HFF-Myc (cell line): ENCODE data around the gene STX16.

Experiments used
- DNase-seq: peaks from one replicate; pipeline ENCODE4 v3.0.0-alpha.2; 2011; ENCODE audit warnings: low read depth; ENCODE audit errors: extremely low read depth
- H3K4me3 ChIP-seq: replicated peaks from 2 replicates; pipeline ENCODE4 v1.5.1; 2011; ENCODE audit warnings: low read depth, mild to moderate bottlenecking, control low read depth, low read length
- TF ChIP-seq, protein P1 (sequence below): IDR thresholded peaks from 2 replicates; pipeline ENCODE4 v1.5.1; 2012; ENCODE audit warnings: mild to moderate bottlenecking, low read depth, low read length, control low read depth; ENCODE audit errors: missing control alignments

STX16 gene

DNA sequence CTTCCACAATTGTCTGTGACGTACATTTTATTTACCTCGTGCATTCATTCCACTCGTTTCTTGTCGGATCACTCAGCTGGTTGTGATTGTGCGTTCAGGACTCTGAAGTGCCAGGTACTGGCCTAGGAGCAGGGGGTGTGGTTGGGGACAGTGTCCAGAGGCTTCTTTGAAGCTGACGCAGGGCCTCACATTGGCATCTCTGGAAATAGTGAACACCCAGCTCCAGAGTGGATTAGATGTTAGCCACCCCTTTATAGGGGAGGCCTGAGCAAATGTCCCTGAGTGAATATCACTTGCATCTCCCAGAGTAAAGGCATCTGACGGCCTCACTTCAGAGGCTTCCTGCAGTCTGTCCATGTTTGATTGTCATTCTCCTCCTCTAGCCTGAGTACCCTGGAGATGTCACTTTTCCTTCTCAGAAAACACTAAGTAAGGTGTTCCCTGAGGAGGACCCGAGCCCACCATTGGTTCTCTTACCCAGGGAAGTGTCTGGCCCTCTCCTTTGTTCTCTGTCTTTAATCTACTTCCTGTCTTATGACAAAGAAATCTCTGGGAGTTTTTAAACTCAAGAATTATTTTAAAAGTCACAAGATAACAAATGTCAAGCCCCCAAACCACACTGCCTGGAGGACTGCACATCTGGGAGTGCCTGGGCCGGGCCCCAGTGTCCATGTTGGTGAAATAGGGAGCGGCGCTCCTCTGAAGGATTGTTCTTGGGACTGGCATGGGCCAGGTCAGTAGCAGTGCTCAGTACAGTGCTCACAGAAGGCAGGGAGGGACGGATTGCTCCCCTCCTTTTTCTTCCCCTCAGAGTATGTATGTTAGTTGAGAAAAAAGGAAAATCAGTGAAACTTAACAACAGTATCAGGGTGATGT is 10.8 kb downstream of the STX16 start:
- H3K4me3 ChIP-seq: no peak overlapping the region
- TF ChIP-seq, protein P1, sequence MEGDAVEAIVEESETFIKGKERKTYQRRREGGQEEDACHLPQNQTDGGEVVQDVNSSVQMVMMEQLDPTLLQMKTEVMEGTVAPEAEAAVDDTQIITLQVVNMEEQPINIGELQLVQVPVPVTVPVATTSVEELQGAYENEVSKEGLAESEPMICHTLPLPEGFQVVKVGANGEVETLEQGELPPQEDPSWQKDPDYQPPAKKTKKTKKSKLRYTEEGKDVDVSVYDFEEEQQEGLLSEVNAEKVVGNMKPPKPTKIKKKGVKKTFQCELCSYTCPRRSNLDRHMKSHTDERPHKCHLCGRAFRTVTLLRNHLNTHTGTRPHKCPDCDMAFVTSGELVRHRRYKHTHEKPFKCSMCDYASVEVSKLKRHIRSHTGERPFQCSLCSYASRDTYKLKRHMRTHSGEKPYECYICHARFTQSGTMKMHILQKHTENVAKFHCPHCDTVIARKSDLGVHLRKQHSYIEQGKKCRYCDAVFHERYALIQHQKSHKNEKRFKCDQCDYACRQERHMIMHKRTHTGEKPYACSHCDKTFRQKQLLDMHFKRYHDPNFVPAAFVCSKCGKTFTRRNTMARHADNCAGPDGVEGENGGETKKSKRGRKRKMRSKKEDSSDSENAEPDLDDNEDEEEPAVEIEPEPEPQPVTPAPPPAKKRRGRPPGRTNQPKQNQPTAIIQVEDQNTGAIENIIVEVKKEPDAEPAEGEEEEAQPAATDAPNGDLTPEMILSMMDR: no peak
- DNase-seq: no peak

DNA sequence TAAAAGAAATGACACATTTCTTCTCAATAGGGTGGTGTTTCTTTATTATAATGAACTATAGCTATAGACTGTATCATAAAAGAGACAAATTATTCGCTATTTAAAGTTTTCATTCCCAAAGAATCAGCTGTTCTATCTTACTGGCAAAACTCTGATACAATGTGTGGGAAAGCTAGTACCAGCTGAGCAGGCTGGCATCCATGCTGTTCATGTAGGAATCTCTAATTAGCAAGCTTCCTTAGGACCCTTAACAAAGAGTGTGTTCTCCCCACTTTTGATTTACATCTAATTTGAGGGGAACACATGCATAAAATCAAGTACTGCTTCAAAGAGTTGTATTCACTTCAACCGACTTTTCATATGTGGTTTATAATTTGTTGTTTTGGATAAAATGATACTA is 13.2 kb downstream of the STX16 start:
- DNase-seq: no peak
- H3K4me3 ChIP-seq: no peak overlapping the region
- TF ChIP-seq, protein P1: no peak

DNA sequence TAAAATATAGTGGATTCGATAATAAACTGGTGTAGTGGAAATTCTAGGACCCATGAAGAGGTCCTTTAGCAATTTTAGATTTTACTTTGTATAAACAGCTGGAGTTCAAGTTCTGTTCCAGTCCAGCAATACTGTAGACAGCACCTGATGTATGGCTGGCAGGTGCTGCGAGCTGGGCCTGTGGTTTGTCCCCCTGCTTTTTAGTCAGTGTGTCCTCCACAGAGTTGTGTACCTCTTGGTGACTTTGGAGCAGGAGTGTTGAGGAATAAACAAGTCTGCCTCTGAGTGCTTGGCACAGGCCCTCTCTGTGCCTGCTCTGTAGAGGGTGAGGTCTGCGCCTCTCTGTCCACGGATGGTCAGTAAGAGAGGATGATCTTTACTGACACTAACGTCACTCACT is 13.8 kb downstream of the STX16 start:
- no peak for DNase-seq
- TF ChIP-seq, protein P1: no peak
- H3K4me3 ChIP-seq: no peak overlapping the region

DNA sequence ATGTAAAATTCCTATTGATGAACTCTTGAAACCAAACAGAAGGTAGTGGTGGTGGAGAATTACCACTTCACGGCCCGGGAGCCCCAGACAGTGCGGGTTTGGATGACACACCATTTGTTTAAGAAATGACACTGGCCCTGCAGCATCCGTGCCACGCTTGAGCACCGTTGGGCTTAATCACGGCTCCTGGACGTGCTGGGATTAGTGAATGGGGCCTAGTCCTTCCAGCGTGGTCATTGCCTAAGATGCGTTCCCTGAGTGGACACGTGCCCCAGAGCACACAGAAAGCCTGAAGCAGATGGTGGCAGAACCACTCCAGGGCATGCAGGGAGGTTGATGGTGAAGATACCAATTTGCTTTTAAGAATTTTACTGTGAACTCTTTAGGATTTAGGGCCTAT is 14.5 kb downstream of the STX16 start:
- no peak for DNase-seq
- TF ChIP-seq, protein P1: no peak
- no peak overlapping the region for H3K4me3 ChIP-seq

DNA sequence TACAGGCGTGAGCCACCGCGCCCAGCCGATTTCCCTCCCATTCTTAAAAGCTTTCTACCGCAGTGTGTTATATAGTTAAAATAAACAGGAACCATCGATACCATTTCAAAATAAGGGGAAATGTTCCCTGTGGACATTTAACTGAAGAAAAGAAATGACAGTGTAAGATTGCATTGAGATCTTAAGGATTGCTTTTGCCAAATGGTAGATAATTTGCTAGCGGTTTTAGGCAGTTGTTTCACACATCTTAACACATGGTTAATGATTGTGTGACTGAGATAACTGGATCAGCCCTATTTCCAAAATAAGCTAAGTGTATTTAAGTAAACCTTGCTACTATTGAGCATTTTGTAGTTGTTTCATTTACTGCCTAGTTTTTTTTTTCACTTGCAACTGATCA is 15.6 kb downstream of the STX16 start:
- no peak overlapping the region for H3K4me3 ChIP-seq
- no peak for DNase-seq
- TF ChIP-seq, protein P1: no peak

DNA sequence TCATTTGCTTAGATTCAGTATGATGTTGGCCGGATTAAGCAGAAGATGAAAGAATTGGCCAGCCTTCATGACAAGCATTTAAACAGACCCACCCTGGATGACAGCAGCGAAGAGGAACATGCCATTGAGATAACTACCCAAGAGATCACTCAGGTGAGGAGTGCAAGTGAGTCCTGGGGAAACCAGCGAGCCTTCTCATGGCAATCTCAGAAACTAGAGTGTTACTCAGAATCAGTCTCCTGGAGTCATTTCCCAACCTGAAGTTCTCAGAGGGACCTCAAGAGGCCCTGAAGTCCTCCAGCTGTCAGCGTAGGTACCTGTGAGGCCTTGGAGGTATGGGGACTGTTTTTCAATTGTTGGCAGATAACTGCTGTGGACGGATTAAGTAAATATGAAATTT is 16.9 kb downstream of the STX16 start:
- TF ChIP-seq, protein P1: no peak
- no peak for DNase-seq
- no peak overlapping the region for H3K4me3 ChIP-seq
